HEK293 (cell line): ENCODE measurements around the gene NFKB1.
"Not testable (repeated sequence)": the region's sequence is repeated elsewhere in the genome, so short reads cannot be mapped to it uniquely, and the experiment has no call there.

Source experiments
- ZNF529 ChIP-seq: fragments of 450-650 bp; formaldehyde crosslinking; IDR thresholded peaks from 2 replicates; pipeline ENCODE4 v1.5.1; 2017; ENCODE audit warnings: missing genetic modification characterization, missing biosample characterization; ENCODE audit not compliant: insufficient replicate concordance
- TF ChIP-seq, protein P1 (sequence below): fragments of 450-650 bp; formaldehyde crosslinking; IDR thresholded peaks from 2 replicates; pipeline ENCODE4 v1.5.1; 2016; ENCODE audit warnings: missing biosample characterization, missing genetic modification characterization
- TF ChIP-seq, protein P2 (sequence below): fragments of 450-650 bp; formaldehyde crosslinking; IDR thresholded peaks from 2 replicates; pipeline ENCODE4 v1.5.1; 2016; ENCODE audit warnings: missing biosample characterization, missing genetic modification characterization

DNA sequence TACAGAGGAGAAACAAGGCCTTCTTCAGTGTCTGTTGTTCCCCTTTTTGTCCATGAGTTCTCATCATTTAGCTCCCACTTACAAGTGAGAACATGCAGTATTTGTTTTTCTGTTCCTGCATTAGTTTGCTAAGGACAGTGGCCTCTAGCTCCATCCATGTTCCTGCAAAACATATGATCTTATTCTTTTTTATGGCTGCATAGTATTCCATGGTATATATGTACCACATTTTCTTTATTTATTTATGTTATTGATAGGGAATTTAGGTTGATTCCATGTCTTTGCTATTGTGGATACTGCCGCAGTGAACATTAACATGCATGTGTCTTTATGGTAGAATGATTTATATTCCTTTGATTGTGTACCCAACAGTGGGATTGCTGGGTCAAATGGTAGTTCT is 69.1 kb downstream of the NFKB1 start:
- not testable (repeated sequence) for TF ChIP-seq ZNF529
- TF ChIP-seq, protein P1, sequence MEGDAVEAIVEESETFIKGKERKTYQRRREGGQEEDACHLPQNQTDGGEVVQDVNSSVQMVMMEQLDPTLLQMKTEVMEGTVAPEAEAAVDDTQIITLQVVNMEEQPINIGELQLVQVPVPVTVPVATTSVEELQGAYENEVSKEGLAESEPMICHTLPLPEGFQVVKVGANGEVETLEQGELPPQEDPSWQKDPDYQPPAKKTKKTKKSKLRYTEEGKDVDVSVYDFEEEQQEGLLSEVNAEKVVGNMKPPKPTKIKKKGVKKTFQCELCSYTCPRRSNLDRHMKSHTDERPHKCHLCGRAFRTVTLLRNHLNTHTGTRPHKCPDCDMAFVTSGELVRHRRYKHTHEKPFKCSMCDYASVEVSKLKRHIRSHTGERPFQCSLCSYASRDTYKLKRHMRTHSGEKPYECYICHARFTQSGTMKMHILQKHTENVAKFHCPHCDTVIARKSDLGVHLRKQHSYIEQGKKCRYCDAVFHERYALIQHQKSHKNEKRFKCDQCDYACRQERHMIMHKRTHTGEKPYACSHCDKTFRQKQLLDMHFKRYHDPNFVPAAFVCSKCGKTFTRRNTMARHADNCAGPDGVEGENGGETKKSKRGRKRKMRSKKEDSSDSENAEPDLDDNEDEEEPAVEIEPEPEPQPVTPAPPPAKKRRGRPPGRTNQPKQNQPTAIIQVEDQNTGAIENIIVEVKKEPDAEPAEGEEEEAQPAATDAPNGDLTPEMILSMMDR: not testable (repeated sequence)
- TF ChIP-seq, protein P2, sequence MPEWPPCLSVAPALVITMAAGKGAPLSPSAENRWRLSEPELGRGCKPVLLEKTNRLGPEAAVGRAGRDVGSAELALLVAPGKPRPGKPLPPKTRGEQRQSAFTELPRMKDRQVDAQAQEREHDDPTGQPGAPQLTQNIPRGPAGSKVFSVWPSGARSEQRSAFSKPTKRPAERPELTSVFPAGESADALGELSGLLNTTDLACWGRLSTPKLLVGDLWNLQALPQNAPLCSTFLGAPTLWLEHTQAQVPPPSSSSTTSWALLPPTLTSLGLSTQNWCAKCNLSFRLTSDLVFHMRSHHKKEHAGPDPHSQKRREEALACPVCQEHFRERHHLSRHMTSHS (tag by site-specific recombination): not testable (repeated sequence)
